Erythroblast (primary cell): ENCODE data around the gene HSPA1L.

Source experiments
- DNase-seq, 2 experiments: peaks; one replicate each; lab custom pipeline; 2025; lab: John Stamatoyannopoulos, UW
- GATA1 ChIP-seq: IDR thresholded peaks from 2 replicates; pipeline ENCODE4 v1.6.1; 2011; ENCODE audit warnings: low read depth, mild to moderate bottlenecking, control low read depth, low read length, moderate library complexity
- POLR2A ChIP-seq: IDR thresholded peaks from 2 replicates; pipeline ENCODE4 v1.6.1; 2011; ENCODE audit warnings: mild to moderate bottlenecking, low read length

Gene HSPA1L

GRCh38 chr6:31776989-31777666, 38.0 kb downstream of the HSPA1L start, which contains the start of gene VWA7:
VWA7 (minus strand) TSS chr6:31777328; CDS start chr6:31776779, 549 bp downstream.
- TF ChIP-seq POLR2A (peak; percentile 51), GATA1 (no peak)
- peak; percentile 81 to 91 for DNase-seq

- TF ChIP-seq POLR2A: no peak
- TF ChIP-seq GATA1: no peak
- DNase-seq: no peak
Measured at GRCh38 chr6:31776485-31776988, 38.5 kb downstream of the HSPA1L start.

- DNase-seq: no peak
- no peak for TF ChIP-seq POLR2A
- TF ChIP-seq GATA1: no peak
Measured at GRCh38 chr6:31775633-31776484, 39.2 kb downstream of the HSPA1L start.

GRCh38 chr6:31775184-31775583, 39.9 kb downstream of the HSPA1L start:
- TF ChIP-seq GATA1 (no peak), POLR2A (no peak)

GRCh38 chr6:31771992-31772358, 43.1 kb downstream of the HSPA1L start:
- DNase-seq: peak; percentile 33 to 37
- no peak for TF ChIP-seq GATA1
- TF ChIP-seq POLR2A: no peak

More at GRCh38 chr6:31775184-31775583, 39.9 kb downstream of the HSPA1L start:
- DNase-seq: peak in 1 of 2 experiments; percentile 43

GRCh38 chr6:31770860-31771259, 44.2 kb downstream of the HSPA1L start:
- no peak for DNase-seq
- TF ChIP-seq POLR2A: no peak
- no peak for TF ChIP-seq GATA1

- TF ChIP-seq GATA1: no peak
- no peak for TF ChIP-seq POLR2A
Measured at GRCh38 chr6:31769684-31770371, 45.3 kb downstream of the HSPA1L start.

GRCh38 chr6:31768363-31769257, 46.5 kb downstream of the HSPA1L start:
- DNase-seq: no peak

More at GRCh38 chr6:31769684-31770371, 45.3 kb downstream of the HSPA1L start:
- peak; percentile 85 to 93 for DNase-seq

GRCh38 chr6:31767096-31767645, 47.9 kb downstream of the HSPA1L start:
- TF ChIP-seq GATA1 (no peak), POLR2A (no peak)
- no peak for DNase-seq

More at GRCh38 chr6:31768363-31769257, 46.5 kb downstream of the HSPA1L start:
- TF ChIP-seq POLR2A (no peak), GATA1 (no peak)

GRCh38 chr6:31765910-31766794, 48.9 kb downstream of the HSPA1L start:
- DNase-seq: no peak
- no peak for TF ChIP-seq POLR2A
- TF ChIP-seq GATA1: no peak

GRCh38 chr6:31765559-31765909, 49.5 kb downstream of the HSPA1L start:
- no peak for DNase-seq
- TF ChIP-seq POLR2A: no peak
- TF ChIP-seq GATA1: no peak
